GM23338 (cell line): ENCODE results near the gene STAM. TPM values are rescaled to one million over a fixed set of nuclear protein-coding genes. Genes with fewer than 3 reads are reported as not detected.

Experiments
- ATAC-seq: fragments of 200-7000 bp; cut with Tn5 transposase; 3 replicates; pipeline ENCODE4 v1.9.1; 2020
- DNase-seq: peaks from one replicate; pipeline ENCODE4 v3.0.0-alpha.2; 2015; ENCODE audit warnings: low spot score
- H2AFZ ChIP-seq: fragments of 200-600 bp; sonication (generic); 2 replicates; pipeline ENCODE4 v1.8.0; 2016; ENCODE audit warnings: antibody characterized with exemption, mild to moderate bottlenecking, moderate library complexity
- H3F3A ChIP-seq: fragments of 200-600 bp; sonication (generic); replicated peaks from 2 replicates; pipeline ENCODE4 v1.8.0; 2017; ENCODE audit warnings: antibody characterized with exemption, mixed run types, low read depth
- H3K27ac ChIP-seq: fragments of 200-600 bp; sonication (generic); 2 replicates; pipeline ENCODE4 v1.6.1; 2016; ENCODE audit warnings: low read depth
- H3K27me3 ChIP-seq: fragments of 200-600 bp; sonication (generic); 2 replicates; pipeline ENCODE4 v1.8.0; 2016; ENCODE audit warnings: mild to moderate bottlenecking, mixed run types, moderate library complexity; ENCODE audit not compliant: insufficient read depth
- H3K36me3 ChIP-seq: fragments of 200-600 bp; sonication (generic); 2 replicates; pipeline ENCODE4 v1.8.0; 2016; ENCODE audit warnings: mild to moderate bottlenecking; ENCODE audit not compliant: insufficient read depth
- H3K4me1 ChIP-seq: fragments of 200-600 bp; sonication (generic); 2 replicates; pipeline ENCODE4 v1.8.0; 2016; ENCODE audit warnings: mild to moderate bottlenecking, moderate library complexity; ENCODE audit not compliant: insufficient read depth
- H3K4me2 ChIP-seq: fragments of 200-600 bp; sonication (generic); 2 replicates; pipeline ENCODE4 v1.7.1; 2017; ENCODE audit warnings: mixed run types
- H3K4me3 ChIP-seq: fragments of 200-600 bp; sonication (generic); 2 replicates; pipeline ENCODE4 v1.6.1; 2016; ENCODE audit warnings: mixed run types
- H3K79me2 ChIP-seq: fragments of 200-600 bp; sonication (generic); replicated peaks from 2 replicates; pipeline ENCODE4 v1.8.0; 2017; ENCODE audit warnings: mild to moderate bottlenecking; ENCODE audit not compliant: insufficient read depth
- H3K9me2 ChIP-seq: fragments of 200-600 bp; sonication (generic); 2 replicates; pipeline ENCODE4 v1.8.0; 2017; ENCODE audit not compliant: insufficient read depth
- H4K20me1 ChIP-seq: fragments of 200-600 bp; sonication (generic); replicated peaks from 2 replicates; pipeline ENCODE4 v1.8.0; 2017; ENCODE audit warnings: mild to moderate bottlenecking; ENCODE audit not compliant: insufficient read depth
- H3K27ac Mint-ChIP-seq: 2 replicates; pipeline ENCODE4 v1.8.0; 2020; ENCODE audit warnings: inconsistent platforms, mild to moderate bottlenecking, moderate library complexity, mixed read lengths
- H3K27me3 Mint-ChIP-seq: 3 replicates; pipeline ENCODE4 v1.8.0; 2022; ENCODE audit warnings: low read depth, mild to moderate bottlenecking, moderate library complexity, mixed read lengths, inconsistent platforms; ENCODE audit not compliant: insufficient read depth, poor library complexity
- H3K36me3 Mint-ChIP-seq: 3 replicates; pipeline ENCODE4 v1.8.0; 2021; ENCODE audit warnings: low read depth, mild to moderate bottlenecking, inconsistent platforms, moderate library complexity, mixed read lengths
- H3K4me1 Mint-ChIP-seq: 3 replicates; pipeline ENCODE4 v1.8.0; 2020; ENCODE audit warnings: mild to moderate bottlenecking, inconsistent platforms, mixed read lengths
- H3K4me3 Mint-ChIP-seq: 3 replicates; pipeline ENCODE4 v1.8.0; 2021; ENCODE audit warnings: moderate library complexity, mild to moderate bottlenecking, inconsistent platforms, mixed read lengths
- H3K9me3 Mint-ChIP-seq: 3 replicates; pipeline ENCODE4 v1.8.0; 2020; ENCODE audit warnings: moderate library complexity, mild to moderate bottlenecking, inconsistent platforms, mixed read lengths
- EZH2phosphoT487 ChIP-seq: fragments of 200-600 bp; sonication (generic); IDR thresholded peaks from one replicate; pipeline ENCODE4 v1.8.1; 2018; ENCODE audit warnings: antibody characterized with exemption; ENCODE audit not compliant: unreplicated experiment
- NANOG ChIP-seq: IDR thresholded peaks from 2 replicates; pipeline ENCODE4 v1.6.1; 2016; ENCODE audit warnings: antibody characterized with exemption, borderline replicate concordance
- POLR2AphosphoS5 ChIP-seq: IDR thresholded peaks from 2 replicates; pipeline ENCODE4 v1.6.1; 2016; ENCODE audit warnings: antibody characterized with exemption, low read depth
- polyA plus RNA-seq: library from polyadenylated mRNA; unstranded; fragments of >200 nt; fragmentation: Nextera tagmentation; extraction: Ambion mirVana; gene quantifications from 2 replicates; pipeline ENCODE4 v1.2.1, GENCODE V29; 2016
- total RNA-seq: library from RNA; depleted of rRNA; stranded (reverse); fragments of >200 nt; shearing (Covaris generic); gene quantifications from 2 replicates; pipeline ENCODE4 v1.2.3, GENCODE V29; 2014
- TF ChIP-seq, protein P1 (sequence below): fragments of 250-450 bp; sonication (Bioruptor Pico); IDR thresholded peaks from 2 replicates; pipeline ENCODE4 v1.5.0; 2020; ENCODE audit warnings: mild to moderate bottlenecking, moderate library complexity
- TF ChIP-seq, protein P2 (sequence below): IDR thresholded peaks from 2 replicates; pipeline ENCODE4 v1.6.1; 2016; ENCODE audit warnings: antibody characterized with exemption
- TF ChIP-seq, protein P3 (sequence below): IDR thresholded peaks from one replicate; pipeline ENCODE4 v1.6.1; 2018; ENCODE audit warnings: antibody characterized with exemption; ENCODE audit not compliant: unreplicated experiment

The STAM gene
- total and polyA plus RNA-seq, 2 experiments from 2014 or later = 28.8 to 40.5 TPM

DNA sequence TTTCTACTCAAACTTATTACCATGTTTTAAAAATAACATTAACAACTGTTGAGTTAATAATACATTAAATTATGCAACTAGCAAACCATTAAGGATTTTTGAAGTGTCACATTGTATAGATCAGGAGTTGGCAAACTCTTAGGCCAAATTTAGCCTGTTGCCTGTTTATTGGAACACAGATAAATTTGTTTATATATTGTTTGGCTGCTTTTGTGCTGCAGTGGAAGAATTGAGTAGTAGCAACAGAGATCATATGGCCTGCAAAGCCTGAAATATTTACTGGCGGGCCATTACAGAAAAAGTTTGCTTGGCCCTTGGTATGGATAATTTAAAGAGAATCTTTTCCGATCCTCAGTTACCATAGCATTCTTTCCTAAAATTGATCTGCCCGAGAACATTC is 57.4 kb downstream of the STAM start:
- Histone ChIP-seq H2AFZ (no peak overlapping the region), H3K27ac (no peak overlapping the region), H3K4me1 (no peaks in the 10 kb centered on the region), H3K27me3 (no peaks in the 10 kb centered on the region), H3K4me3 (no peak overlapping the region), H3K9me2 (no peaks in the 10 kb centered on the region), H3F3A (no peaks in the 10 kb centered on the region), H3K79me2 (no peaks in the 10 kb centered on the region), H3K36me3 (peaks cover 5% of the 10 kb centered on the region; the same call in 1 of the 2 replicates), H3K4me2 (no peak overlapping the region), H4K20me1 (no peaks in the 10 kb centered on the region)
- TF ChIP-seq, protein P1, sequence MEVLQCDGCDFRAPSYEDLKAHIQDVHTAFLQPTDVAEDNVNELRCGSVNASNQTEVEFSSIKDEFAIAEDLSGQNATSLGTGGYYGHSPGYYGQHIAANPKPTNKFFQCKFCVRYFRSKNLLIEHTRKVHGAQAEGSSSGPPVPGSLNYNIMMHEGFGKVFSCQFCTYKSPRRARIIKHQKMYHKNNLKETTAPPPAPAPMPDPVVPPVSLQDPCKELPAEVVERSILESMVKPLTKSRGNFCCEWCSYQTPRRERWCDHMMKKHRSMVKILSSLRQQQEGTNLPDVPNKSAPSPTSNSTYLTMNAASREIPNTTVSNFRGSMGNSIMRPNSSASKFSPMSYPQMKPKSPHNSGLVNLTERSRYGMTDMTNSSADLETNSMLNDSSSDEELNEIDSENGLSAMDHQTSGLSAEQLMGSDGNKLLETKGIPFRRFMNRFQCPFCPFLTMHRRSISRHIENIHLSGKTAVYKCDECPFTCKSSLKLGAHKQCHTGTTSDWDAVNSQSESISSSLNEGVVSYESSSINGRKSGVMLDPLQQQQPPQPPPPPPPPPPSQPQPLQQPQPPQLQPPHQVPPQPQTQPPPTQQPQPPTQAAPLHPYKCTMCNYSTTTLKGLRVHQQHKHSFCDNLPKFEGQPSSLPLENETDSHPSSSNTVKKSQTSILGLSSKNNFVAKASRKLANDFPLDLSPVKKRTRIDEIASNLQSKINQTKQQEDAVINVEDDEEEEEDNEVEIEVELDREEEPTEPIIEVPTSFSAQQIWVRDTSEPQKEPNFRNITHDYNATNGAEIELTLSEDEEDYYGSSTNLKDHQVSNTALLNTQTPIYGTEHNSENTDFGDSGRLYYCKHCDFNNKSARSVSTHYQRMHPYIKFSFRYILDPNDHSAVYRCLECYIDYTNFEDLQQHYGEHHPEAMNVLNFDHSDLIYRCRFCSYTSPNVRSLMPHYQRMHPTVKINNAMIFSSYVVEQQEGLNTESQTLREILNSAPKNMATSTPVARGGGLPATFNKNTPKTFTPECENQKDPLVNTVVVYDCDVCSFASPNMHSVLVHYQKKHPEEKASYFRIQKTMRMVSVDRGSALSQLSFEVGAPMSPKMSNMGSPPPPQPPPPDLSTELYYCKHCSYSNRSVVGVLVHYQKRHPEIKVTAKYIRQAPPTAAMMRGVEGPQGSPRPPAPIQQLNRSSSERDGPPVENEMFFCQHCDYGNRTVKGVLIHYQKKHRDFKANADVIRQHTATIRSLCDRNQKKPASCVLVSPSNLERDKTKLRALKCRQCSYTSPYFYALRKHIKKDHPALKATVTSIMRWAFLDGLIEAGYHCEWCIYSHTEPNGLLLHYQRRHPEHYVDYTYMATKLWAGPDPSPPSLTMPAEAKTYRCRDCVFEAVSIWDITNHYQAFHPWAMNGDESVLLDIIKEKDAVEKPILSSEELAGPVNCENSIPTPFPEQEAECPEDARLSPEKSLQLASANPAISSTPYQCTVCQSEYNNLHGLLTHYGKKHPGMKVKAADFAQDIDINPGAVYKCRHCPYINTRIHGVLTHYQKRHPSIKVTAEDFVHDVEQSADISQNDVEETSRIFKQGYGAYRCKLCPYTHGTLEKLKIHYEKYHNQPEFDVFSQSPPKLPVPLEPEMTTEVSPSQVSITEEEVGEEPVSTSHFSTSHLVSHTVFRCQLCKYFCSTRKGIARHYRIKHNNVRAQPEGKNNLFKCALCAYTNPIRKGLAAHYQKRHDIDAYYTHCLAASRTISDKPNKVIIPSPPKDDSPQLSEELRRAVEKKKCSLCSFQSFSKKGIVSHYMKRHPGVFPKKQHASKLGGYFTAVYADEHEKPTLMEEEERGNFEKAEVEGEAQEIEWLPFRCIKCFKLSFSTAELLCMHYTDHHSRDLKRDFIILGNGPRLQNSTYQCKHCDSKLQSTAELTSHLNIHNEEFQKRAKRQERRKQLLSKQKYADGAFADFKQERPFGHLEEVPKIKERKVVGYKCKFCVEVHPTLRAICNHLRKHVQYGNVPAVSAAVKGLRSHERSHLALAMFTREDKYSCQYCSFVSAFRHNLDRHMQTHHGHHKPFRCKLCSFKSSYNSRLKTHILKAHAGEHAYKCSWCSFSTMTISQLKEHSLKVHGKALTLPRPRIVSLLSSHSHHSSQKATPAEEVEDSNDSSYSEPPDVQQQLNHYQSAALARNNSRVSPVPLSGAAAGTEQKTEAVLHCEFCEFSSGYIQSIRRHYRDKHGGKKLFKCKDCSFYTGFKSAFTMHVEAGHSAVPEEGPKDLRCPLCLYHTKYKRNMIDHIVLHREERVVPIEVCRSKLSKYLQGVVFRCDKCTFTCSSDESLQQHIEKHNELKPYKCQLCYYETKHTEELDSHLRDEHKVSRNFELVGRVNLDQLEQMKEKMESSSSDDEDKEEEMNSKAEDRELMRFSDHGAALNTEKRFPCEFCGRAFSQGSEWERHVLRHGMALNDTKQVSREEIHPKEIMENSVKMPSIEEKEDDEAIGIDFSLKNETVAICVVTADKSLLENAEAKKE = no peak
- Mint-ChIP-seq H3K36me3 (peaks cover 18% of the 10 kb centered on the region; the same call in 2 of the 3 replicates), H3K27me3 (no peaks in the 10 kb centered on the region), H3K4me3 (no peak overlapping the region), H3K27ac (no peak overlapping the region), H3K4me1 (no peaks in the 10 kb centered on the region), H3K9me3 (no peaks in the 10 kb centered on the region)
- ATAC-seq (no peak), DNase-seq (no peak)

DNA sequence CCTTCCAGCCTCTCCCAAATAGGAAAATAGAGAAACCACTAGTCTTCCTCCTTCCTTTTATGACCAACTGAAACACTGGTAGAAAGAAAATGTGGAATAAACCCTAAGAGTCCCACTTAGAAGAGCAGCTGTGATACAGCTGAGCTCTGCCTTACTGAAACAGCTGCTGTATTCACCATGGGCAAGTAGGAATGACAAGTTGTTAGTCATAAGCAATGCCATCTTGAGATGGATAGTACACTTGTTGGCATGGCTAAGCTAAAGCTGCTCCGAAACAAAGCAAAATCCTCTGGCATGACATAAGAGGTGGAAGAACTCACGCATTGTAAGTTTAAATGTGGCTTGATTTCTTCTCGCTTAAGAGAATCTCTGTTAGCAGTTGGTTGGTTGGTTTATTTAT is 59.8 kb downstream of the STAM start:
- Mint-ChIP-seq H3K4me3 (no peak overlapping the region), H3K27me3 (no peaks in the 10 kb centered on the region), H3K36me3 (peaks cover 19% of the 10 kb centered on the region; the same call in 2 of the 3 replicates), H3K27ac (no peak overlapping the region), H3K4me1 (no peaks in the 10 kb centered on the region), H3K9me3 (no peaks in the 10 kb centered on the region)
- no peak overlapping the region for H2AFZ ChIP-seq
- H3K27ac ChIP-seq = no peak overlapping the region
- no peaks in the 10 kb centered on the region for H4K20me1 ChIP-seq
- H3K9me2 ChIP-seq = no peaks in the 10 kb centered on the region
- DNase-seq (no peak), ATAC-seq (no peak)
- H3K4me2 ChIP-seq = no peak overlapping the region
- H3K4me1 ChIP-seq = no peaks in the 10 kb centered on the region
- no peaks in the 10 kb centered on the region for H3K27me3 ChIP-seq
- H3F3A ChIP-seq = no peaks in the 10 kb centered on the region
- H3K36me3 ChIP-seq = peaks cover 8% of the 10 kb centered on the region; the same call in 1 of the 2 replicates
- H3K4me3 ChIP-seq = no peak overlapping the region
- H3K79me2 ChIP-seq = no peaks in the 10 kb centered on the region
- TF ChIP-seq NANOG (no peak), POLR2AphosphoS5 (no peak), EZH2phosphoT487 (no peak)
- TF ChIP-seq, protein P2, sequence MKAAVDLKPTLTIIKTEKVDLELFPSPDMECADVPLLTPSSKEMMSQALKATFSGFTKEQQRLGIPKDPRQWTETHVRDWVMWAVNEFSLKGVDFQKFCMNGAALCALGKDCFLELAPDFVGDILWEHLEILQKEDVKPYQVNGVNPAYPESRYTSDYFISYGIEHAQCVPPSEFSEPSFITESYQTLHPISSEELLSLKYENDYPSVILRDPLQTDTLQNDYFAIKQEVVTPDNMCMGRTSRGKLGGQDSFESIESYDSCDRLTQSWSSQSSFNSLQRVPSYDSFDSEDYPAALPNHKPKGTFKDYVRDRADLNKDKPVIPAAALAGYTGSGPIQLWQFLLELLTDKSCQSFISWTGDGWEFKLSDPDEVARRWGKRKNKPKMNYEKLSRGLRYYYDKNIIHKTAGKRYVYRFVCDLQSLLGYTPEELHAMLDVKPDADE = no peak
- TF ChIP-seq, protein P3, sequence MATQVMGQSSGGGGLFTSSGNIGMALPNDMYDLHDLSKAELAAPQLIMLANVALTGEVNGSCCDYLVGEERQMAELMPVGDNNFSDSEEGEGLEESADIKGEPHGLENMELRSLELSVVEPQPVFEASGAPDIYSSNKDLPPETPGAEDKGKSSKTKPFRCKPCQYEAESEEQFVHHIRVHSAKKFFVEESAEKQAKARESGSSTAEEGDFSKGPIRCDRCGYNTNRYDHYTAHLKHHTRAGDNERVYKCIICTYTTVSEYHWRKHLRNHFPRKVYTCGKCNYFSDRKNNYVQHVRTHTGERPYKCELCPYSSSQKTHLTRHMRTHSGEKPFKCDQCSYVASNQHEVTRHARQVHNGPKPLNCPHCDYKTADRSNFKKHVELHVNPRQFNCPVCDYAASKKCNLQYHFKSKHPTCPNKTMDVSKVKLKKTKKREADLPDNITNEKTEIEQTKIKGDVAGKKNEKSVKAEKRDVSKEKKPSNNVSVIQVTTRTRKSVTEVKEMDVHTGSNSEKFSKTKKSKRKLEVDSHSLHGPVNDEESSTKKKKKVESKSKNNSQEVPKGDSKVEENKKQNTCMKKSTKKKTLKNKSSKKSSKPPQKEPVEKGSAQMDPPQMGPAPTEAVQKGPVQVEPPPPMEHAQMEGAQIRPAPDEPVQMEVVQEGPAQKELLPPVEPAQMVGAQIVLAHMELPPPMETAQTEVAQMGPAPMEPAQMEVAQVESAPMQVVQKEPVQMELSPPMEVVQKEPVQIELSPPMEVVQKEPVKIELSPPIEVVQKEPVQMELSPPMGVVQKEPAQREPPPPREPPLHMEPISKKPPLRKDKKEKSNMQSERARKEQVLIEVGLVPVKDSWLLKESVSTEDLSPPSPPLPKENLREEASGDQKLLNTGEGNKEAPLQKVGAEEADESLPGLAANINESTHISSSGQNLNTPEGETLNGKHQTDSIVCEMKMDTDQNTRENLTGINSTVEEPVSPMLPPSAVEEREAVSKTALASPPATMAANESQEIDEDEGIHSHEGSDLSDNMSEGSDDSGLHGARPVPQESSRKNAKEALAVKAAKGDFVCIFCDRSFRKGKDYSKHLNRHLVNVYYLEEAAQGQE = no peak
